ENCODE measurements around the gene TMC1.

DNA sequence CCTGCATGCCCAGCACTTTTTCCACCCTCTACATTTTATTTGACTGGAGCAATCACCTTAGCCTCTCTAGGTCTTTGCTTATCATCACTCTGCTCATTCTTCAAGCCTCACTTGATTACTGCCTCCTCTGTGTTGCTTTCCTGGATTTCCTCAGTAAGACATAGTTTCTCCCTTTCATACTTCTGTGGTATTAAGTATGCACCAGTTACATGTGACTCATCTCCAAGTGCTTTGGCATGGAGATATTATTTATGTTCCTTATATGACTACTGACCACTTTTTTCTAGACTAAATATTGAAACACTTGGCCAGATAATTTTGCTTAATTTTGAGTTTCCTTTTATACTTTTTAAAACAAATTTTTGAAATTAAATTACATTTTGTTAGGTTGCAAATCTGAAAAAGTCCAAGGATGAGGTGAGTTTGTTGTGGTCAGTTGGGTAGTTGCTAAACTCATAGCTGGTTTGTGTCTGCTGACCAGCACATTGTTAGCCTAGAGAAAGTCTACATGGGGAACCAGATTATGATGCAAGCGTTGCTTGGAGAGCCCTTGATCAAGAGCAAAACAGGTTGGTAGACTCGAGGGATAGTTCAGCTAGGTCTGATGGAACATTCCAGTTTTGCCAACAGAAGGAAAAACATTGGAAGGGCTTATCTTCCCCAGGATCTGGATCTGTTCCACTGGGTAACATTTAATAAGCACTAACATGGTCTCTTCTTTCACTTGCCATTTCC lies 140.2 kb downstream of the TMC1 start:
- TF ChIP-seq, protein P1, sequence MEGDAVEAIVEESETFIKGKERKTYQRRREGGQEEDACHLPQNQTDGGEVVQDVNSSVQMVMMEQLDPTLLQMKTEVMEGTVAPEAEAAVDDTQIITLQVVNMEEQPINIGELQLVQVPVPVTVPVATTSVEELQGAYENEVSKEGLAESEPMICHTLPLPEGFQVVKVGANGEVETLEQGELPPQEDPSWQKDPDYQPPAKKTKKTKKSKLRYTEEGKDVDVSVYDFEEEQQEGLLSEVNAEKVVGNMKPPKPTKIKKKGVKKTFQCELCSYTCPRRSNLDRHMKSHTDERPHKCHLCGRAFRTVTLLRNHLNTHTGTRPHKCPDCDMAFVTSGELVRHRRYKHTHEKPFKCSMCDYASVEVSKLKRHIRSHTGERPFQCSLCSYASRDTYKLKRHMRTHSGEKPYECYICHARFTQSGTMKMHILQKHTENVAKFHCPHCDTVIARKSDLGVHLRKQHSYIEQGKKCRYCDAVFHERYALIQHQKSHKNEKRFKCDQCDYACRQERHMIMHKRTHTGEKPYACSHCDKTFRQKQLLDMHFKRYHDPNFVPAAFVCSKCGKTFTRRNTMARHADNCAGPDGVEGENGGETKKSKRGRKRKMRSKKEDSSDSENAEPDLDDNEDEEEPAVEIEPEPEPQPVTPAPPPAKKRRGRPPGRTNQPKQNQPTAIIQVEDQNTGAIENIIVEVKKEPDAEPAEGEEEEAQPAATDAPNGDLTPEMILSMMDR (IDR thresholded peaks at IDR 0.05), result no peak
- no peak for TF ChIP-seq EZH2 (IDR thresholded peaks at IDR 0.05)

Data from neural progenitor cell (in vitro differentiated cells).